Measurements from ENCODE around the gene MYO1C.
"Not testable (repeated sequence)": the region's sequence is repeated elsewhere in the genome, so short reads cannot be mapped to it uniquely, and the experiment has no call there.

The MYO1C gene

GRCh38 chr17:1423456-1424135 lies 68.9 kb downstream of the MYO1C start:
- DNase-seq (ENCODE audit: low read depth) = no peak

- DNase-seq (ENCODE audit: low read depth) = no peak
Measured at GRCh38 chr17:1422885-1423284, 69.6 kb downstream of the MYO1C start.

GRCh38 chr17:1421470-1421869 lies 71.0 kb downstream of the MYO1C start:
- no peak for DNase-seq (ENCODE audit: low read depth)

- DNase-seq (ENCODE audit: low read depth) = no peak
Measured at GRCh38 chr17:1420981-1421380, 71.5 kb downstream of the MYO1C start.

- DNase-seq (ENCODE audit: low read depth) = no peak
Measured at GRCh38 chr17:1420163-1420562, 72.3 kb downstream of the MYO1C start.

GRCh38 chr17:1418476-1418875 lies 74.0 kb downstream of the MYO1C start:
- DNase-seq (ENCODE audit: low read depth) = not testable (repeated sequence)

- no peak for DNase-seq (ENCODE audit: low read depth)
Measured at GRCh38 chr17:1416414-1416813, 76.1 kb downstream of the MYO1C start.

- no peak for DNase-seq (ENCODE audit: low read depth)
Measured at GRCh38 chr17:1414634-1415033, 77.9 kb downstream of the MYO1C start.

Measured in activated T-cell treated with anti-CD3 and anti-CD28 coated beads for 24 hours (primary cell).